WI38 (cell line): ENCODE measurements around the gene IL19.
"Not testable (repeated sequence)": the region's sequence is repeated elsewhere in the genome, so short reads cannot be mapped to it uniquely, and the experiment has no call there.

ENCODE experiments used
- H3K4me3 ChIP-seq: 2 replicates; pipeline ENCODE4 v1.5.1; 2011; ENCODE audit warnings: low read depth, mild to moderate bottlenecking, control low read depth, low read length
- CTCF ChIP-seq: IDR thresholded peaks from 2 replicates; pipeline ENCODE4 v1.5.1; 2012; ENCODE audit warnings: low read depth, mild to moderate bottlenecking, control low read depth, low read length

Gene IL19

DNA sequence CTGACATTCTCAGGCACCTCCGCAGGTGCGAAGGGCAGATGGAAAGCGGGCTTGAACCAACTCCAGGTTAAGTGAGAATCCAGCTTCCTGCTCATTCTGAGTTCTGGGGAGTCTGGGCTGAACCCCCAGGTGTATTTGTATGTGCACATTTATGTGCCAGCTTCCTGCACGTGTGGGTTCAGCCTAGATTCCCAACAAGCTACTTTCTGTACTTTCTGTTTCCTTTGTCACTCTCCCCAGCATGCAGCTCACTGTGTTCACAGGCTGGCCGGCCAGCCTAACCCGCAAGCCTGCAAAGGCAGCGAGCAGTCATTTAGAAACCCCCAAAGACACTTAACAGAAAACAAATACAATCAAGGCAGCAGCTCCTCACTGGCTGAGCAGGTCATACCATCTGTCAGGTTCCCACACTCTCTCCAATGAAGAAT lies 1.3 kb upstream of the IL19 start:
- TF ChIP-seq CTCF, result no peak
- H3K4me3 ChIP-seq, result no peak overlapping the region

DNA sequence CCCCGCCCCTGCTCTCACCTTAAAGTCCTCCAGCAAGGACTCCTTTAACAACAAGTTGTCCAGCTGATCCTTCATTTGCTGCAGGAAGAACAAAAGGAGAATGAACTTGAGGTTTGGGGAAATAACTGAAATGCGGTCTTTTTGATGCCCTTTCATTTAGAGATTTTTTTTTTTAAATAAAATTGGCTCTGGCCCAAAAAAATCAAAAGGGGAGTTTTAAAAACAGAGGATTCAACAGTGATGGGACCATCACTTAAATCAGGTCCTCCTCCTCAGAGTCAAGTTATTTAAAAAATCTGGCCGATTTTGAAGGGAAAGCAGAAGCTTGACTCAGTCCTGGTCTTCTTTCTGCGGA lies 742 bp downstream of the IL19 start:
- no peak overlapping the region for H3K4me3 ChIP-seq
- TF ChIP-seq CTCF, result no peak

- H3K4me3 ChIP-seq, result no peak within 1 kb of the TSS
- TF ChIP-seq CTCF, result no peak
These were observed 1.8 kb downstream of the IL19 start, which contains the start of gene IL10 for GRCh38 chr1:206772243-206772937. Gene IL10, minus strand, starts transcription at chr1:206772494. Its CDS starts 59 bp downstream, at chr1:206772435.

DNA sequence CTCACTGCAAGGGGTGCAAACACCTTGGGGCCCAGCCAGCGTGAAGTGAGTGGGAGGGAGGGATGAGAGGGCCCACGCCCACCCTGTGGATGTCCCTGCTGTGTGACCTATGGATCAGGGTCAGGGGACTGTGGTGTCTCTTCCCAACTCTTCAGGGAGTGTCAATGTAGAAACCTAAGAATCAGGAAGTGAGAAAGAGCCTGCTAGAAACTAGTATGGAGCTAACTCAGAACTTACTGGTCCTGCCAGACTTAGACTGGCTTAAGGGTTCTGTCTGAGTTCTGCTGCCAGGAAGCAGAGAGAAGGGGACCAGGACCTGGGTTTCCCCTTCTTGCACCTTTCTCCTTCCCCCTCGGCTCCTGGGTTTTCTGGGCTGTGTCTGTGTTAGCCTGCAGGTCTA lies 3.5 kb downstream of the IL19 start:
- no peak for TF ChIP-seq CTCF
- H3K4me3 ChIP-seq, result no peak overlapping the region

DNA sequence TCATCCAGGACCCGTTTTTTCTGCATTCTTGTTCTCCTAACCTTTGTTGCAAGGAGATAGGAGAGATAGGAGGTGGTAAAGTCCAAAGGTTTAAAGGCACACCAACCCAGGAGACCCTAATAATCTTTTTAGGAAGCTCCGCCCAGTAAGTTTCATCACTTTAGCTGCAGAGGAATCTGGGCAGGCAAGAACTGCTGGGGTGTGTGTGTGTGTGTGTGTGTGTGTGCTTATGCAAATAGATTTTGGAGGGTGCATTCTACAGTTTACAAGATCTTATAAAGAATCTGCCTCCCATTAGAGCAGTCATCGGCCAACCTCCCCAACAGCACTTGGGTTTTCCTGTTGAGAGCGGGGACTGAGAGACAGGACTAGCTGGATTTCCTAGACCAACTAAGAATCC lies 5.7 kb downstream of the IL19 start:
- no peak overlapping the region for H3K4me3 ChIP-seq
- no peak for TF ChIP-seq CTCF

- no peak overlapping the region for H3K4me3 ChIP-seq
- TF ChIP-seq CTCF, result no peak
These were observed 7.5 kb downstream of the IL19 start for GRCh38 chr1:206778031-206778430.

DNA sequence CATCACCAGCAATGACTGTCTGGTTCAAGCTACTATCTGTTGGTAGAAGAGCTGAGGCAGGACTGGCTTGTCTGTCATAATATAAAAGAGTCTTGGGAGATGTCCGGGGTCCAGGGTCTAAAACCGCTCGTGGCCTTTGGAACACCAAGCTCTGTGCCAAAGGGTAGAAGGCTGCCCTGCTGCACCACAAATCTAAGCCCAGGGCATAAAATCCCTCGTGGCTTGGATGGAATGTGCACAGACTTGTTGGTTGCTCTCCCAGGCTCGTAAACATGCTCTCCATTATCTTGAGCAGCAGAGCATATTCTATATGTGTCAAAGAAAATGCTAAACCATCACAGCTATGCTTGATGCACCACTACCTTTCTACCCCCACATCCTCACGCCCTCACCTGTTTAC lies 8.3 kb downstream of the IL19 start:
- H3K4me3 ChIP-seq, result not testable (repeated sequence)

DNA sequence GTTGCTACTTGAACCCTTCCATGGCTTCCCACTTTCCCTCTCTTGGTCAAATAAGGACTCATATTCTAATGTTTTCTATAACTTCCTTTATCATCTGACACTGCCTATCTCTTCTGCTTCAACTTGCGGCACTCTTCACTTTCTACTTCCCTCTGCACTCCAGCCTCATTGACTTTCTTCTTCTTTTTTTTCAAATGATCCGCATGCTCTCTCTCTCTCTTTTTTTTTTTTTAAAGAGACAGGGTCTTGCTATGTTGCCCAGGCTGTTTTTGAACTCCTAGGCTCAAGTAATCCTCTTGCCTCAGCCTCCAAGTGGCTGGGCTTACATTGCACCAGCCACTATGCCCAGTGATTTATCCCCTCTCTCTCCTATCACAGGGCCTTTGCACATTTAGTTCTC lies 9.1 kb downstream of the IL19 start:
- no peak for TF ChIP-seq CTCF
- H3K4me3 ChIP-seq, result no peak overlapping the region
